ENCODE results near the gene COG6.

GRCh38 chr13:39748961-39749360, 93.5 kb downstream of the COG6 start:
- TF ChIP-seq CTCF (IDR thresholded peaks at IDR 0.05) (no peak), POLR2A (IDR thresholded peaks at IDR 0.05) (no peak)

All from testis (tissue), 2 donors.